ENCODE data around the gene POLN. TPM values are rescaled to one million over a fixed set of nuclear protein-coding genes. Genes with fewer than 3 reads are reported as not detected.

Gene POLN
- polyA plus RNA-seq, 3 donors, result 0.08 to 0.33 (median 0.28) TPM

GRCh38 chr4:2284934-2285612, 43.2 kb upstream of the POLN start:
- peaks cover 0 to 3% (median 0%) of the 10 kb centered on the region in 7 donors for H3K9me3 Mint-ChIP-seq
- no peak for TF ChIP-seq CTCF (IDR thresholded peaks at IDR 0.05)
- no peaks in the 10 kb centered on the region for H3K4me1 ChIP-seq (ENCODE audit: control insufficient read depth in 1 of 2, insufficient read depth in 2 of 2, low read length in 2 of 2)
- no peak overlapping the region for H3K27ac ChIP-seq (ENCODE audit: low read depth in 1 of 2, low read length in 2 of 2)
- H3K27me3 ChIP-seq (ENCODE audit: control insufficient read depth in 2 of 2, insufficient read depth in 2 of 2, low read length in 2 of 2), result no peaks in the 10 kb centered on the region
- peaks cover 11% of the 10 kb centered on the region for H3K4me1 Mint-ChIP-seq
- no peak overlapping the region for H3K4me3 Mint-ChIP-seq
- H3K9me3 ChIP-seq (replicated peaks in 1 of 2; ENCODE audit: control insufficient read depth in 1 of 2, insufficient read depth in 1 of 2, low read length in 2 of 2), result no peaks in the 10 kb centered on the region
- H3K36me3 ChIP-seq (replicated peaks in 1 of 2; ENCODE audit: control insufficient read depth in 1 of 2, insufficient read depth in 2 of 2, low read length in 2 of 2), result no peaks in the 10 kb centered on the region
- intact Hi-C loops (cut with micrococcal nuclease), result no loop called here
- no peak overlapping the region for H3K4me3 ChIP-seq (replicated peaks in 1 of 3; ENCODE audit: low read depth in 2 of 3, low read length in 3 of 3)
- peaks cover 0 to 6% (median 6%) of the 10 kb centered on the region in 3 donors for H3K27me3 Mint-ChIP-seq (ENCODE audit: low read depth in 3 of 3)
- H4K20me1 ChIP-seq (ENCODE audit: insufficient read depth, low read length), result no peaks in the 10 kb centered on the region
- WGBS (ENCODE audit: insufficient coverage), result 65% methylated on average over 15 of the region's 15 CpGs
- H3K9ac ChIP-seq (ENCODE audit: insufficient read depth, low read length, poor library complexity, severe bottlenecking), result no peak overlapping the region
- no peak for DNase-seq
- no peak overlapping the region for H3K4me2 ChIP-seq (replicated peaks; ENCODE audit: extremely low read depth, low read length, poor library complexity, severe bottlenecking)
- no peak overlapping the region for H3K27ac Mint-ChIP-seq
- H2AFZ ChIP-seq (ENCODE audit: insufficient read depth, low read depth, low read length, poor library complexity, severe bottlenecking), result no peak overlapping the region
- no peaks in the 10 kb centered on the region for H3K36me3 Mint-ChIP-seq
- H3K79me2 ChIP-seq (ENCODE audit: insufficient read depth, low read length), result no peaks in the 10 kb centered on the region

GRCh38 chr4:2284161-2284933, 42.4 kb upstream of the POLN start:
- H3K4me1 ChIP-seq (ENCODE audit: control insufficient read depth in 1 of 2, insufficient read depth in 2 of 2, low read length in 2 of 2), result no peaks in the 10 kb centered on the region
- no peak for TF ChIP-seq CTCF (IDR thresholded peaks at IDR 0.05)
- H3K27ac ChIP-seq (ENCODE audit: low read depth in 1 of 2, low read length in 2 of 2), result no peak overlapping the region
- Mint-ChIP-seq H3K4me1 (peaks cover 11% of the 10 kb centered on the region), H3K36me3 (no peaks in the 10 kb centered on the region), H3K27ac (peak overlapping the region in 1 of 7 donors; percentile 38), H3K9me3 (peaks cover 0 to 3% (median 0%) of the 10 kb centered on the region in 7 donors), H3K27me3 (ENCODE audit: low read depth in 3 of 3) (peaks cover 0 to 6% (median 6%) of the 10 kb centered on the region in 3 donors), H3K4me3 (no peak overlapping the region)
- intact Hi-C loops (cut with micrococcal nuclease), result no loop called here
- no peak overlapping the region for H3K4me2 ChIP-seq (replicated peaks; ENCODE audit: extremely low read depth, low read length, poor library complexity, severe bottlenecking)
- WGBS (ENCODE audit: insufficient coverage), result 92% methylated on average over 16 of the region's 23 CpGs
- no peak for DNase-seq
- no peaks in the 10 kb centered on the region for H4K20me1 ChIP-seq (ENCODE audit: insufficient read depth, low read length)
- H3K9ac ChIP-seq (ENCODE audit: insufficient read depth, low read length, poor library complexity, severe bottlenecking), result no peak overlapping the region
- H3K79me2 ChIP-seq (ENCODE audit: insufficient read depth, low read length), result no peaks in the 10 kb centered on the region
- H3K9me3 ChIP-seq (replicated peaks in 1 of 2; ENCODE audit: control insufficient read depth in 1 of 2, insufficient read depth in 1 of 2, low read length in 2 of 2), result no peaks in the 10 kb centered on the region
- no peak overlapping the region for H3K4me3 ChIP-seq (replicated peaks in 1 of 3; ENCODE audit: low read depth in 2 of 3, low read length in 3 of 3)
- no peaks in the 10 kb centered on the region for H3K27me3 ChIP-seq (ENCODE audit: control insufficient read depth in 2 of 2, insufficient read depth in 2 of 2, low read length in 2 of 2)
- H2AFZ ChIP-seq (ENCODE audit: insufficient read depth, low read depth, low read length, poor library complexity, severe bottlenecking), result no peak overlapping the region
- H3K36me3 ChIP-seq (replicated peaks in 1 of 2; ENCODE audit: control insufficient read depth in 1 of 2, insufficient read depth in 2 of 2, low read length in 2 of 2), result no peaks in the 10 kb centered on the region

All from CD14-positive monocyte (primary cell).